ENCODE data around the gene C7orf33.

GRCh38 chr7:148661471-148661870, 70.9 kb downstream of the C7orf33 start:
- no peak for TF ChIP-seq MXI1 (conservative IDR thresholded peaks at IDR 0.05; ENCODE audit: poor library complexity, severe bottlenecking)
- TF ChIP-seq POLR2AphosphoS5 (IDR thresholded peaks at IDR 0.05), result no peak
- TF ChIP-seq CTCF (IDR thresholded peaks at IDR 0.05; ENCODE audit: poor library complexity, severe bottlenecking), result no peak
- no peak for TF ChIP-seq RAD21 (conservative IDR thresholded peaks at IDR 0.05)
- TF ChIP-seq EP300 (conservative IDR thresholded peaks at IDR 0.05; ENCODE audit: poor library complexity, severe bottlenecking), result no peak
- TF ChIP-seq REST (IDR thresholded peaks at IDR 0.05; ENCODE audit: borderline replicate concordance), result no peak
- TF ChIP-seq EZH2 (IDR thresholded peaks at IDR 0.05; ENCODE audit: borderline replicate concordance, insufficient read depth, low read length, poor library complexity, severe bottlenecking), result no peak
- no peak for TF ChIP-seq TAF1 (IDR thresholded peaks at IDR 0.05; ENCODE audit: low read depth)
- TF ChIP-seq SMC3 (conservative IDR thresholded peaks at IDR 0.05; ENCODE audit: poor library complexity), result no peak

Data from neural cell (in vitro differentiated cells).